Erythroblast (primary cell): ENCODE results near the gene PLAC1.

Source experiments
- GATA1 ChIP-seq: IDR thresholded peaks from 2 replicates; pipeline ENCODE4 v1.6.1; 2011; ENCODE audit warnings: low read depth, mild to moderate bottlenecking, control low read depth, low read length, moderate library complexity
- POLR2A ChIP-seq: IDR thresholded peaks from 2 replicates; pipeline ENCODE4 v1.6.1; 2011; ENCODE audit warnings: mild to moderate bottlenecking, low read length

- TF ChIP-seq POLR2A (no peak), GATA1 (no peak)
These were observed 69.5 kb downstream of the PLAC1 start for GRCh38 chrX:134588806-134589205.
